H1 (cell line): ENCODE measurements around the gene RPS6KA4. TPM values are rescaled to one million over a fixed set of nuclear protein-coding genes. Genes with fewer than 3 reads are reported as not detected.

Source experiments
- YY1 ChIP-seq: IDR thresholded peaks from 2 replicates; pipeline ENCODE4 v1.6.1; 2011; ENCODE audit warnings: low read depth, mild to moderate bottlenecking, low read length
- polyA plus RNA-seq, 7 experiments: library from polyadenylated mRNA; depleted of rRNA in 3 of 7; stranded (reverse) in 5 of 7; unstranded in 2 of 7; fragments of >200 nt in 5 of 7; fragments of 200-250 nt in 2 of 7; gene quantifications; 1 replicate in 5 of 7; 2 replicates in 1 of 7; 4 replicates in 1 of 7; pipeline versions ENCODE4 v1.2.1 to v1.2.3, GENCODE V29; 2011 to 2013; ENCODE audit warnings: missing spikeins in 2 of 7, mixed read lengths in 2 of 7
- total RNA-seq: library from RNA; stranded (reverse); fragmentation: NEBNext Ultra II Directional; extraction: Animal tissue kit (Norgen Biotek cat#: 25700); gene quantifications from 2 replicates; pipeline ENCODE4 v1.2.1, GENCODE V29; 2021
- TF ChIP-seq, protein P1 (sequence below): IDR thresholded peaks from 2 replicates; pipeline ENCODE4 v1.6.1; 2012; ENCODE audit warnings: low read length, inconsistent platforms

RPS6KA4 gene
- total and polyA plus RNA-seq, 2 of the 8 experiments (the other 6 are each of a cell fraction or from before 2014, with no cell fraction given): 8.2 to 12.6 TPM

GRCh38 chr11:64419257-64419790, 60.4 kb downstream of the RPS6KA4 start (continued):
- TF ChIP-seq, protein P1, sequence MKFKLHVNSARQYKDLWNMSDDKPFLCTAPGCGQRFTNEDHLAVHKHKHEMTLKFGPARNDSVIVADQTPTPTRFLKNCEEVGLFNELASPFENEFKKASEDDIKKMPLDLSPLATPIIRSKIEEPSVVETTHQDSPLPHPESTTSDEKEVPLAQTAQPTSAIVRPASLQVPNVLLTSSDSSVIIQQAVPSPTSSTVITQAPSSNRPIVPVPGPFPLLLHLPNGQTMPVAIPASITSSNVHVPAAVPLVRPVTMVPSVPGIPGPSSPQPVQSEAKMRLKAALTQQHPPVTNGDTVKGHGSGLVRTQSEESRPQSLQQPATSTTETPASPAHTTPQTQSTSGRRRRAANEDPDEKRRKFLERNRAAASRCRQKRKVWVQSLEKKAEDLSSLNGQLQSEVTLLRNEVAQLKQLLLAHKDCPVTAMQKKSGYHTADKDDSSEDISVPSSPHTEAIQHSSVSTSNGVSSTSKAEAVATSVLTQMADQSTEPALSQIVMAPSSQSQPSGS: no peak
- TF ChIP-seq YY1: no peak
